NCI-H2029 (cell line): Measurements from ENCODE around the gene TNKS1BP1.
"Not testable (repeated sequence)": the region's sequence is repeated elsewhere in the genome, so short reads cannot be mapped to it uniquely, and the experiment has no call there.

Source experiments
- DNase-seq: peaks from one replicate; lab custom pipeline; 2025; lab: John Stamatoyannopoulos, UW

TNKS1BP1 gene

GRCh38 chr11:57353446-57353845 is 28.7 kb upstream of the TNKS1BP1 start:
- DNase-seq: no peak

- DNase-seq: no peak
Observed at GRCh38 chr11:57353036-57353435, 28.3 kb upstream of the TNKS1BP1 start.

DNA sequence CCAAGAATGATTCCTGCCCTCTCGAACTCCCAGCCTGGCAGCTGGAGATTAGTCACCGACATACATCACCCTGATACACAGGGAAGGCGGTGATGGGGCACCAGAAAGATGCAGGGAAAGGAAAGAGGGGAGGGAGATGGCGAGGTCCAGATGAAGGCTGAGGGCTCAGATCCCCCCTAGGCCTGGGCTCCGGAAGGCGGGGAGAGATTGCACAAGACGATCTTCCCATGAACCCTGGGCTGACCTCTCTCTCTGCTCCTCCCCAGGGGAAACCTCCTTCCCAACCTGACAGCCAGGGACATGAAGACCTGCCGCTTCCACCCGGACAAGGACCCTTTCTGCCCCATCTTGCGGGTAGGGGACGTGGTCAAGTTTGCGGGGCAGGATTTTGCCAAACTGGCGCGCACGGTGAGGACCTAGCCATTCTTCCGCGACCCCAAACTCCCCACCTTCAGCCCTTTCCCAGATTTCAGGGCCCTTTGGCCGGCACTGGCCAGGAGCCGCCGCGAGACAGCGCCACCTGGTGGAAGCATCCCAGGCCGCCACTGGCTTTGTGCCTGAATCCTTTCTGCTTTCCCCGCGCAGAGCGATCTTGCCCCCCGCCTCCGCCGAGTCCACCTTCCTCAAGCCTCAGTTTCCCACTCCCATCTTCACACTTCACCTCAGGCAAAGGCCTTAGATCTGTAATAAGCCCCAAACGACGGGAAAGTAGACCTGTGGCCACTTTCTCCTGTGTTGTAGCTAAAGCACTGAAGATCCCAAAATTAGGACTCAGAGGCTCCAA is 24.9 kb upstream of the TNKS1BP1 start:
- no peak for DNase-seq

- DNase-seq: no peak
Observed at GRCh38 chr11:57348636-57349313, 24.0 kb upstream of the TNKS1BP1 start.

DNA sequence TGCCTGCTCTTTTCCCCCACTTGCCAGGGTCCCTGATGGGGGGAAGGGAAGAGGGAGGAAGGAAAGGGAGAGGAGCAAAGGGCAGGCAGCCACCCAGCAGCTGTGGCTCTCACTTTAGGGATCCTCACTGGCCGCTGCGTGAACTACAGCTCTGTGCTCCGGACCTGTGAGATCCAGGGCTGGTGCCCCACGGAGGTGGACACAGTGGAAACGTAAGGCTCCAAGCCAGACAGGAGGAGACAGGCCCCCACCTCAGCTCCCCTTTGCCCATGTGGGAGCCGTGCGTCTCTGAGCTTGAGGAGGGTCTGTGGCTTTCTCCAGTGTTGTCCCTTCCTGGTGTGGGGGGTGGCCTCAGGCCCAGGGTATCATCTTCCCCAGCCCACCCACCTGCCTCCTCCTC is 23.3 kb upstream of the TNKS1BP1 start:
- no peak for DNase-seq

- no peak for DNase-seq
Observed at GRCh38 chr11:57347336-57347735, 22.6 kb upstream of the TNKS1BP1 start.

GRCh38 chr11:57345555-57346211 is 20.9 kb upstream of the TNKS1BP1 start:
- peak; percentile 90 for DNase-seq

- DNase-seq: no peak
Observed at GRCh38 chr11:57344826-57345225, 20.1 kb upstream of the TNKS1BP1 start.

GRCh38 chr11:57343825-57344224 is 19.1 kb upstream of the TNKS1BP1 start:
- no peak for DNase-seq

DNA sequence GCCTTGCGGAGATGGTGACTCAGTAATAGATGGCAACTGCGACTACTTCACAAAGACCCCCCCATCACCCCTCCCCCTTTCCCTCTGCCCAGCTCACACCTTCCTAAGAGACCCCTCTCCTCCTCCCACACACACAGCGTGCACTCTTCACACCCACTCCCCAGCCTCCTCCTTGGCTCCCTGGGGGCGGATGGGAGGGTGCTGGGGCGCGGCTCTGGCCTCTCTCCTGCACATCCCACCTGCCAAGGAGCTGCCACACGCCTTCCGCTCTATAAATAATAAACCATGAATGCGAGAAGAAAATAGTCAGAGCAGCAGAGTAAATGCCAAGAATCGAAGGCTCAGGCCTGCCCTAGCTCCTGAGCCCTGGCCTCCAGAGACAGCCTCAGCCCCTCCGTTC is 17.9 kb upstream of the TNKS1BP1 start:
- DNase-seq: no peak

GRCh38 chr11:57341250-57341808 is 16.6 kb upstream of the TNKS1BP1 start:
- no peak for DNase-seq

DNA sequence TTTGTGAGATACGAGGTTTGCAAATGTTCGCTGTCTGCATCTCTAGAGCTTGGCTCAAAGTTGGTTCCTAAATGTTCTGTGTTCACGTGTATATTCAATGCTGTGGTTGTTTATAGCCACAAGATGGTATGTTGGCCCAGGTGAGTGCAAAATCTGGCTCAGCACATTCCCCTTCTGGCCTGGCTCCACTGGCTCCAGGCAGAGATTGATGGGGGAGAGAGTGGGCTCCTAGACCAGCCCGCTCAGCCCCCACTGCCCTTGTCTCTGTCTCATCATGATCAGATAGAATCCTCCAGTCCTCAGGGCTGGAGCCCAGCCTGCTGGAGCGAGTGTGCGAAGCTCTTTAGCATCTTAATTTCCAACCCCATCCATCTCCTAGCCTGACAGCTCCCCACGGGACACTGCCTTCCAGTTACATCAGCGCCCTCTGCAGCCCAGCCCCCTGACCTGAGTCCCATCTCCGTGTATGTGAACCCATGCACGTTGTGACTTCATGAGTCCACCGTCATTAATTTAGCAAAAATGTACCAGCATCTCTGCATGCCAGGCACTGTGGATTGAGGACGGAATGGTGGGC is 15.4 kb upstream of the TNKS1BP1 start:
- no peak for DNase-seq

DNA sequence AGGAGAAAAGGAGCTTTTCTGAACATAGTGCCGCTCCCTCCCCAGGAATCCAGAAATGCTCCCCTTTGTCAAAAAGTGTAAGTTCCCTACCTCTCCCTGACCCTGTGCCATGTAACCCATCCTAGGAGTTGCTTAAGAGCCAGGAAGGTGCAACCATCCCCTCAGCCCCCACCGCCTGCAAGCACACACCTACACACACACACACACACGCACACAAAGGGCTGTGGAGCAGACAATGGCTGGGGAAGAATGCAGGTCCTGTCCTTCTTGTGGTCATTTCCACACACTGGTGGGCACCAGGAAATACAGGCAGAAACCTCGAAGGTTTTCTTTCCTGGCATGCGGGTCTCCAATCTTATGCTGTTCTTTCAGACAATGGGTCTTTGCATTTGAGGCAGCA is 14.6 kb upstream of the TNKS1BP1 start:
- no peak for DNase-seq

GRCh38 chr11:57338142-57338541 is 13.4 kb upstream of the TNKS1BP1 start, which contains the start of gene P2RX3:
Gene P2RX3, plus strand, starts transcription at chr11:57338352. Its CDS starts 199 bp downstream, at chr11:57338551.
- DNase-seq: no peak

DNA sequence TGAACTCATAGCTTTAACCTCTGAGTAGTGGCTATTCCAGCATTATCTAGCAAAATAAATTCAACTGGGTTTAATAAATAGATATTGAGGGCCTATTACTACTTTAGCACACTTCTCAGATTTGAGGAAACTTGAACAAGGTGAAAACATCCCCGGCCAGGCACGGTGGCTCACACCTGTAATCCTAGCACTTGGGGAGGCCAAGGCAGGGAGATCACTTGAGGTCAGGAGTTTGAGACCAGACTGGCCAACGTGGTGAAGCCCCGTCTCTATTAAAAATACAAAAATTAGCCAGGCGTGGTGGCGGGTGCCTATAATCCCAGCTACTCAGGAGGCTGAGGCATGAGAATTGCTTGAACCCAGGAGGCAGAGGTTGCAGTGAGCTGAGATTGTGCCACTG is 12.1 kb upstream of the TNKS1BP1 start:
- not testable (repeated sequence) for DNase-seq

DNA sequence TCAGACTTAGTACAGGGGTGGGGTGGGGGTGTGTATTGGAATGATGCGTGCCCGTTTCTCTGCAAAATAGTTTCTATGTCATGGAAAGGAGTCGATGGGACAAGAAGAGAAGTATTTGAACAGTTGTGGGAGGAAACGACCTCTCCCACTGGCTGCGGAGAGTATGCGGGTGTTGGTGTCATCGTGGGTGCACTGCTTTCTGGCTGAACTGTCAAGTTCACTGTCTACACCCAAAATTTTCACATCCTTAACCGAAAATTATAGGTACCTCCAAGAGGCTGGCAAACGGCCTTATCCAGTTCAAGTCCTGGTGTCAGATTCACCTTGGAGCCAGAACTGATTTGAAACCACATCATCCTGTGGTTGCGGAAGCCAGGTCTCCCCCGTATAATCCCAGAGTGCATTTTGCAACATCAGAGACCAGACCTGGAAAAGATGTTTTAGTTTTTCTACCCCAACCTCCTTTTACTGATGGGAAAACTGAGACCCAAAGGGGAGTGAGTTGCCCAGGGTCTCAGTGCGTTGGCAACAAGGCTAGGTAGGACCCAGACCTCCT is 11.4 kb upstream of the TNKS1BP1 start:
- no peak for DNase-seq

GRCh38 chr11:57335343-57336110 is 10.8 kb upstream of the TNKS1BP1 start, which contains the start of gene SSRP1:
Gene SSRP1, minus strand, starts transcription at chr11:57335892. Its CDS starts 771 bp downstream, at chr11:57335121.
- DNase-seq: peak; percentile 87

GRCh38 chr11:57335023-57335342 is 10.2 kb upstream of the TNKS1BP1 start:
- DNase-seq: no peak

GRCh38 chr11:57332694-57333440 is 8.1 kb upstream of the TNKS1BP1 start:
- DNase-seq: no peak

DNA sequence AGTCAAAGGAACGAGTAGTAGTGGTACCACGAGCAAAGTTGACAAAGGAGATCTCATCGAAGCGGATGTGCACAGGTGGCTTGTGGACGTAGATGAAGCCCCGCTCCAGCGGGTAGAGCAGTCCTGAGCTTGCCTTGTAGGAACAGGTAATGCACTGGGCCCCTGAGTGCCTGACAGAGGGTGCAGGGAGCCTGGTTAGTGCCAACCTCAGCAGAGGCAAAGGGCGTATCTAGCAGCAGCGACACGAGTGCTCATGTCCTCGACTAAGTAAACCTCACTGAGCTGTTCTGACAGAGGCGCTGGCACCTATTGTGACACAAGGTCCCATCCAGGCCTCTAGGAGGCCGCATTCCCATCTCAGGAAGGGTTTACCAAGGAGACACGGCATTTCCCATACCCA is 7.0 kb upstream of the TNKS1BP1 start:
- DNase-seq: no peak
